SK-N-SH (cell line): ENCODE data around the gene C2orf92.

Experiments used
- CTCF ChIP-seq: fragments of 200-600 bp; sonication (generic); IDR thresholded peaks from 2 replicates; pipeline ENCODE4 v1.6.1; 2017; ENCODE audit warnings: antibody characterized with exemption, mild to moderate bottlenecking, moderate library complexity
- EP300 ChIP-seq, 2 experiments: IDR thresholded peaks; 2 replicates each; pipeline versions ENCODE4 v1.4.0 to v1.6.1; 2012; ENCODE audit warnings: borderline replicate concordance in 1 of 2, low read depth in 1 of 2, low read length in 1 of 2
- EZH2phosphoT487 ChIP-seq: fragments of 200-600 bp; sonication (generic); IDR thresholded peaks from 2 replicates; pipeline ENCODE4 v1.6.1; 2017; ENCODE audit warnings: low read depth, mixed run types, mild to moderate bottlenecking, antibody characterized with exemption, moderate library complexity, borderline replicate concordance
- FOXJ3 ChIP-seq: sonication (generic); formaldehyde crosslinking; IDR thresholded peaks from 2 replicates; pipeline ENCODE4 v1.5.1; 2020; ENCODE audit warnings: mild to moderate bottlenecking, missing genetic modification reagents
- FOXM1 ChIP-seq: IDR thresholded peaks from 2 replicates; pipeline ENCODE4 v1.4.0; 2012; ENCODE audit warnings: low read depth, mild to moderate bottlenecking
- GABPA ChIP-seq: IDR thresholded peaks from 2 replicates; pipeline ENCODE4 v1.4.0; 2012; ENCODE audit warnings: low read depth, mild to moderate bottlenecking
- MAX ChIP-seq: IDR thresholded peaks from 2 replicates; pipeline ENCODE4 v1.4.0; 2012; ENCODE audit warnings: low read depth
- POLR2AphosphoS5 ChIP-seq: IDR thresholded peaks from 2 replicates; pipeline ENCODE4 v1.6.1; 2012; ENCODE audit warnings: low read depth, low read length
- RAD21 ChIP-seq: IDR thresholded peaks from 2 replicates; pipeline ENCODE4 v1.6.1; 2012; ENCODE audit warnings: mild to moderate bottlenecking, low read length
- TAF1 ChIP-seq: IDR thresholded peaks from 2 replicates; pipeline ENCODE4 v1.6.1; 2012; ENCODE audit warnings: low read depth, mild to moderate bottlenecking, low read length, moderate library complexity, borderline replicate concordance
- TCF12 ChIP-seq: IDR thresholded peaks from 2 replicates; pipeline ENCODE4 v1.4.0; 2012

- TF ChIP-seq RAD21 (no peak), TCF12 (no peak), GABPA (no peak), POLR2AphosphoS5 (no peak), EP300 (IDR thresholded peaks at IDR 0.05; ENCODE audit: borderline replicate concordance in 1 of 2, low read depth in 1 of 2, low read length in 1 of 2) (no peak), CTCF (no peak), TAF1 (no peak), FOXM1 (no peak), FOXJ3 (no peak), MAX (no peak), EZH2phosphoT487 (no peak)
Measured at GRCh38 chr2:97673182-97673914, 3.8 kb downstream of the C2orf92 start.
